HEK293 (cell line): Measurements from ENCODE around the gene ARHGAP26.

Source experiments
- CTCF ChIP-seq: fragments of 450-650 bp; formaldehyde crosslinking; IDR thresholded peaks from 2 replicates; pipeline ENCODE4 v1.5.1; 2016; ENCODE audit warnings: missing biosample characterization, missing genetic modification characterization
- REST ChIP-seq: fragments of 450-650 bp; formaldehyde crosslinking; IDR thresholded peaks from 2 replicates; pipeline ENCODE4 v1.5.1; 2016; ENCODE audit warnings: missing biosample characterization, missing genetic modification characterization
- ZNF138 ChIP-seq: fragments of 450-650 bp; formaldehyde crosslinking; IDR thresholded peaks from 2 replicates; pipeline ENCODE4 v1.5.1; 2016; ENCODE audit warnings: missing biosample characterization, missing genetic modification characterization, borderline replicate concordance
- ZNF140 ChIP-seq: fragments of 450-650 bp; formaldehyde crosslinking; IDR thresholded peaks from 2 replicates; pipeline ENCODE4 v1.5.1; 2016; ENCODE audit warnings: missing biosample characterization, missing genetic modification characterization
- ZNF16 ChIP-seq: fragments of 450-650 bp; formaldehyde crosslinking; IDR thresholded peaks from 2 replicates; pipeline ENCODE4 v1.5.1; 2016; ENCODE audit warnings: low read depth, missing biosample characterization, missing genetic modification characterization
- ZNF274 ChIP-seq, 2 experiments: fragments of 200-500 bp in 1 of 2; fragments of 450-650 bp in 1 of 2; sonication (Bioruptor generic) in 1 of 2; formaldehyde crosslinking in 1 of 2; IDR thresholded peaks; 2 replicates each; pipeline versions ENCODE4 v1.5.1 to v1.6.1; 2014 to 2016; ENCODE audit warnings: borderline replicate concordance in 1 of 2, inconsistent platforms in 1 of 2, low read length in 1 of 2, missing biosample characterization in 1 of 2, missing genetic modification characterization in 1 of 2
- ZNF548 ChIP-seq: fragments of 450-650 bp; formaldehyde crosslinking; IDR thresholded peaks from 2 replicates; pipeline ENCODE4 v1.5.1; 2016; ENCODE audit warnings: missing biosample characterization, missing genetic modification characterization
- ZNF610 ChIP-seq: fragments of 450-650 bp; formaldehyde crosslinking; IDR thresholded peaks from 2 replicates; pipeline ENCODE4 v1.5.1; 2016; ENCODE audit warnings: missing biosample characterization, missing genetic modification characterization, borderline replicate concordance

- TF ChIP-seq CTCF (no peak), ZNF140 (tag by site-specific recombination) (no peak), ZNF274 (IDR thresholded peaks at IDR 0.05; ENCODE audit: low read length) (no peak), ZNF274 (tag by site-specific recombination; IDR thresholded peaks at IDR 0.05; ENCODE audit: borderline replicate concordance) (no peak), ZNF610 (tag by site-specific recombination) (no peak), ZNF548 (tag by site-specific recombination) (no peak), ZNF138 (no peak), REST (no peak), ZNF16 (tag by site-specific recombination) (no peak)
These were observed 81.6 kb downstream of the ARHGAP26 start for GRCh38 chr5:142851731-142852130.
